ENCODE data around the gene HOXA6. TPM values are rescaled to one million over a fixed set of nuclear protein-coding genes. Genes with fewer than 3 reads are reported as not detected.

The HOXA6 gene
- polyA plus RNA-seq, 1 experiment = 0.77 TPM

GRCh38 chr7:27142580-27143022 is 5.0 kb downstream of the HOXA6 start:
- ChIA-PET CTCF (interaction anchor here (0.9 to 5.9 kb wide), 15 partner anchors 8 to 777 kb away, joined by 4 to 59 read pairs (median 11); partner anchors contain the start of genes HOXA3, HOXA4 and HOXA7), POLR2A (interaction anchor here (0.6 kb wide), 1 partner anchor 431 kb away, joined by 3 read pairs; no protein-coding TSS in a partner anchor)
- DNase-seq (ENCODE audit: low read depth) = no peak
- peak overlapping the region; percentile 50 for H3K4me3 ChIP-seq (ENCODE audit: low read depth, low read length)
- no peak for TF ChIP-seq CTCF (IDR thresholded peaks at IDR 0.05; ENCODE audit: insufficient read depth, low read depth, low read length)
- peaks cover 1% of the 10 kb centered on the region; the same call in 1 of the 2 replicates for H3K36me3 ChIP-seq (ENCODE audit: control insufficient read depth, insufficient read depth, low read length)
- H3K27me3 ChIP-seq (ENCODE audit: control insufficient read depth, insufficient read depth, low read length) = no peaks in the 10 kb centered on the region

- TF ChIP-seq CTCF (IDR thresholded peaks at IDR 0.05; ENCODE audit: insufficient read depth, low read depth, low read length) = no peak
- Histone ChIP-seq H3K4me3 (ENCODE audit: low read depth, low read length) (peak overlapping the region; percentile 50), H3K36me3 (ENCODE audit: control insufficient read depth, insufficient read depth, low read length) (peaks cover 1% of the 10 kb centered on the region; the same call in 1 of the 2 replicates), H3K27me3 (ENCODE audit: control insufficient read depth, insufficient read depth, low read length) (no peaks in the 10 kb centered on the region)
- ChIA-PET CTCF (interaction anchor here (0.9 to 5.9 kb wide), 12 partner anchors 8 to 777 kb away, joined by 4 to 59 read pairs (median 10); partner anchors contain the start of genes HOXA3 and HOXA4), POLR2A (interaction anchor here (0.6 kb wide), 1 partner anchor 430 kb away, joined by 3 read pairs; no protein-coding TSS in a partner anchor)
- no peak for DNase-seq (ENCODE audit: low read depth)
Observed at GRCh38 chr7:27141923-27142579, 5.5 kb downstream of the HOXA6 start.

- Histone ChIP-seq H3K36me3 (ENCODE audit: control insufficient read depth, insufficient read depth, low read length) (peaks cover 1% of the 10 kb centered on the region; the same call in 1 of the 2 replicates), H3K27me3 (ENCODE audit: control insufficient read depth, insufficient read depth, low read length) (no peaks in the 10 kb centered on the region), H3K4me3 (ENCODE audit: low read depth, low read length) (no peak overlapping the region)
- DNase-seq (ENCODE audit: low read depth) = no peak
- no peak for TF ChIP-seq CTCF (IDR thresholded peaks at IDR 0.05; ENCODE audit: insufficient read depth, low read depth, low read length)
- POLR2A ChIA-PET = no interaction called here
- CTCF ChIA-PET = interaction anchor here (1.0 to 5.9 kb wide), 5 partner anchors 9 to 287 kb away, joined by 3 to 59 read pairs (median 7); partner anchors contain the start of gene HOXA4
Observed at GRCh38 chr7:27141137-27141922, 6.2 kb downstream of the HOXA6 start.

GRCh38 chr7:27140126-27140857 is 7.3 kb downstream of the HOXA6 start:
- ChIA-PET POLR2A (no interaction called here), CTCF (interaction anchor here (1.0 to 5.9 kb wide), 5 partner anchors 9 to 286 kb away, joined by 3 to 59 read pairs (median 7); partner anchors contain the start of gene HOXA4)
- DNase-seq (ENCODE audit: low read depth) = no peak
- Histone ChIP-seq H3K36me3 (ENCODE audit: control insufficient read depth, insufficient read depth, low read length) (no peaks in the 10 kb centered on the region), H3K27me3 (ENCODE audit: control insufficient read depth, insufficient read depth, low read length) (no peaks in the 10 kb centered on the region), H3K4me3 (ENCODE audit: low read depth, low read length) (no peak overlapping the region)
- TF ChIP-seq CTCF (IDR thresholded peaks at IDR 0.05; ENCODE audit: insufficient read depth, low read depth, low read length) = no peak

Data from BJ (cell line).